Thyroid gland (tissue), 4 donors: ENCODE measurements around the gene MAPKAPK2. TPM values are rescaled to one million over a fixed set of nuclear protein-coding genes. Genes with fewer than 3 reads are reported as not detected.
A peak's percentile ranks its signal among the peaks of the same experiment; 100 is the strongest.

Source experiments
- DNase-seq, 2 donors: peaks; one replicate each; pipeline ENCODE4 v3.0.0-alpha.2; 2019
- H3K27ac ChIP-seq, 3 donors: fragments of 200-600 bp; sonication (generic); 1 replicate in 2 of 3; 2 replicates in 1 of 3; pipeline ENCODE4 v1.5.1; 2016 to 2019; ENCODE audit warnings: mild to moderate bottlenecking in 1 of 3, moderate library complexity in 1 of 3
- H3K27me3 ChIP-seq: fragments of 200-600 bp; sonication (generic); one replicate; pipeline ENCODE4 v1.5.1; 2019
- H3K36me3 ChIP-seq, 2 donors: fragments of 200-600 bp; sonication (generic); one replicate each; pipeline ENCODE4 v1.5.1; 2016 to 2019
- H3K4me1 ChIP-seq, 2 donors: fragments of 200-600 bp; sonication (generic); one replicate each; pipeline ENCODE4 v1.5.1; 2017 to 2019
- H3K4me3 ChIP-seq, 3 donors: fragments of 200-600 bp; sonication (generic); replicated peaks in 1 of 3; 1 replicate in 2 of 3; 2 replicates in 1 of 3; pipeline ENCODE4 v1.5.1; 2016; ENCODE audit warnings: mild to moderate bottlenecking in 1 of 3
- H3K9me3 ChIP-seq: fragments of 200-600 bp; sonication (generic); one replicate; pipeline ENCODE4 v1.5.1; 2017
- CTCF ChIP-seq, 6 experiments: fragments of 200-600 bp in 3 of 6; fragments of 450-650 bp in 3 of 6; sonication (generic) in 3 of 6; IDR thresholded peaks; one replicate each; pipeline ENCODE4 v1.5.1; 2016 to 2019; ENCODE audit warnings: antibody characterized with exemption in 6 of 6, mild to moderate bottlenecking in 2 of 6, inconsistent platforms in 1 of 6, moderate library complexity in 1 of 6
- POLR2A ChIP-seq, 2 donors: fragments of 450-650 bp; IDR thresholded peaks; one replicate each; pipeline ENCODE4 v1.6.1; 2017; ENCODE audit warnings: antibody characterized with exemption in 2 of 2, mild to moderate bottlenecking in 2 of 2, moderate library complexity in 1 of 2
- WGBS, 2 donors: methylation state at CpG; one replicate each; pipeline ENCODE4 v1.1.5; 2017; 5-methylcytosine and 5-hydroxymethylcytosine counted together
- intact Hi-C: fragments of 100-400 bp; cut with DNase I; formaldehyde crosslinking; loops from one replicate; pipeline ENCODE4 v1.15.1; 2023
- total RNA-seq, 4 donors: library from RNA; depleted of rRNA; stranded (reverse); fragments of >200 nt; gene quantifications; one replicate each; pipeline ENCODE4 v1.2.3, GENCODE V29; 2016

MAPKAPK2 gene
- total RNA-seq, 4 donors from 2014 or later, result 48.5 to 64.0 (median 59.9) TPM

DNA sequence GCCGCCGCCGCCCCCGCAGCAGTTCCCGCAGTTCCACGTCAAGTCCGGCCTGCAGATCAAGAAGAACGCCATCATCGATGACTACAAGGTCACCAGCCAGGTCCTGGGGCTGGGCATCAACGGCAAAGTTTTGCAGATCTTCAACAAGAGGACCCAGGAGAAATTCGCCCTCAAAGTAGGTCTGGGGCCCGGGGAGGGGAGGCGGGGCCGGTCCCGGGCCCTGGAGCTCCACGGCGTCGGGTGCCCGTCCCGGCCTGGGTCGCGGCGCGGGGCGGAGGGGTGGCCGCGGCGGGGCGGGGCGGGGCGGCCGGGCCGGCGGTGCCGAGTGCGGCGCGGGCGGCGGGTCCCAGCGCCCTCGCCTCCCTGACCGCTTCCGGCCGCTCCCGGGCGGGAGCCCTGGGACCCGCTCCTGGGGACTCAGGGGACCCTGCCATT lies 646 bp downstream of the MAPKAPK2 start:
- no peaks in the 10 kb centered on the region for H3K36me3 ChIP-seq
- H3K4me3 ChIP-seq, result peak overlapping the region; percentile 31 to 70 (median 58)
- intact Hi-C loops, result no loop called here
- no peaks in the 10 kb centered on the region for H3K9me3 ChIP-seq
- no peak for TF ChIP-seq POLR2A (IDR thresholded peaks at IDR 0.05)
- H3K27ac ChIP-seq, result peak overlapping the region; percentile 89 to 97 (median 89)
- H3K4me1 ChIP-seq, result peaks cover 31 to 43% of the 10 kb centered on the region in 2 donors
- WGBS, 2 donors, result 0% methylated on average over 6 to 10 of the region's 48 CpGs
- H3K27me3 ChIP-seq, result no peaks in the 10 kb centered on the region
- peak; percentile 35 to 41 for DNase-seq

GRCh38 chr1:206685769-206686477 lies 1.2 kb downstream of the MAPKAPK2 start:
- Histone ChIP-seq H3K36me3 (no peaks in the 10 kb centered on the region), H3K4me1 (peaks cover 37 to 49% of the 10 kb centered on the region in 2 donors), H3K27ac (peak overlapping the region; percentile 89 to 97 (median 89)), H3K9me3 (no peaks in the 10 kb centered on the region), H3K4me3 (peak overlapping the region; percentile 31 to 70 (median 58)), H3K27me3 (no peaks in the 10 kb centered on the region)
- intact Hi-C loops, result no loop called here
- DNase-seq, result peak; percentile 69 to 72
- TF ChIP-seq CTCF (IDR thresholded peaks at IDR 0.05) (no peak), POLR2A (IDR thresholded peaks at IDR 0.05) (peak in 1 of 2 donors; percentile 83)
- 0 to 1% methylated on average over 13 to 16 of the region's 48 CpGs for WGBS, 2 donors

DNA sequence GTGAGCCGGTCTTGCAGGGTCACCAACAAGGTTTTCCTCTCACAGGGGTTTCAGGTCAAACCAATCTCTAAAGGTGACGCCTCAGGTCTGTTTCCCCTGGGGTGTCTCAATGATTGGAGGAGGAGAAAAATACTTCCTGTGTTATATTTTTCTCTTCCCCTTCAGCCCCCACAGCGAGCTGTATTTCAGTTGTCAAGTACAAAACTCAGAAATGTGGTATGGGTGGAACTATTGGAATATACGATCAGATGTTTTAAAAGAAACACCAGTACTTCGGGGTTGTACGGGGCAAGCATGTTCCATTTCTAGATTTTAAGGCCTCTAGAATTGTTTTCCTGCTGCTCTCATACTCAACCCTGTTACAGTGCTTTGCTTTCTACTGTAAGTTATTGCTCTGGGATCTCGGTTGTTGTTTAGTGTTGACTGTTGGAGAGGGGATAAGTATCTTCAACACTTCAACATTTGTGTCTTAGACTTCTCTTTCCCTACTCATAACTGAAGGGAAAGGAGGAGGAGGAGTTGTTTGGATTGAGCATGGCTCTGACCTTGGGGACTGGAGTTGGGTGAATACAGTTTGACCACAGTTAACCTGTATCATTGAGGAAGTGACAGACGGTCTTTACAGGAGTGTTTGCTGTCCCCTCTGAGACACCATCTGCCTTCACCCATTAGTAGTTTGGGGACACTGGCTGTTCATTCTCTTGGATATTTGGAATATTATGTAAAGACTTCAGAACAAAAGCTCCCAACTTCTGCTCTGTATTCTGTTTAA lies 2.0 kb downstream of the MAPKAPK2 start:
- Histone ChIP-seq H3K27ac (peak overlapping the region; percentile 89 to 97 (median 89)), H3K9me3 (no peaks in the 10 kb centered on the region), H3K4me1 (peaks cover 44 to 56% of the 10 kb centered on the region in 2 donors), H3K4me3 (peak overlapping the region; percentile 31 to 70 (median 58)), H3K27me3 (no peaks in the 10 kb centered on the region), H3K36me3 (no peaks in the 10 kb centered on the region)
- no peak for DNase-seq
- intact Hi-C loops, result no loop called here
- 9 to 13% methylated on average over 8 of the region's 8 CpGs for WGBS, 2 donors
- TF ChIP-seq POLR2A (IDR thresholded peaks at IDR 0.05) (no peak), CTCF (IDR thresholded peaks at IDR 0.05) (no peak)

GRCh38 chr1:206687251-206687914 lies 2.7 kb downstream of the MAPKAPK2 start:
- no peaks in the 10 kb centered on the region for H3K36me3 ChIP-seq
- no peak overlapping the region for H3K4me3 ChIP-seq
- 46 to 47% methylated on average over 7 of the region's 7 CpGs for WGBS, 2 donors
- no peaks in the 10 kb centered on the region for H3K9me3 ChIP-seq
- DNase-seq, result no peak
- intact Hi-C loops, result no loop called here
- H3K4me1 ChIP-seq, result peaks cover 49 to 63% of the 10 kb centered on the region in 2 donors
- no peaks in the 10 kb centered on the region for H3K27me3 ChIP-seq
- TF ChIP-seq POLR2A (IDR thresholded peaks at IDR 0.05) (no peak), CTCF (IDR thresholded peaks at IDR 0.05) (no peak)
- H3K27ac ChIP-seq, result peak overlapping the region in 2 of 3 donors; percentile 89 to 97

DNA sequence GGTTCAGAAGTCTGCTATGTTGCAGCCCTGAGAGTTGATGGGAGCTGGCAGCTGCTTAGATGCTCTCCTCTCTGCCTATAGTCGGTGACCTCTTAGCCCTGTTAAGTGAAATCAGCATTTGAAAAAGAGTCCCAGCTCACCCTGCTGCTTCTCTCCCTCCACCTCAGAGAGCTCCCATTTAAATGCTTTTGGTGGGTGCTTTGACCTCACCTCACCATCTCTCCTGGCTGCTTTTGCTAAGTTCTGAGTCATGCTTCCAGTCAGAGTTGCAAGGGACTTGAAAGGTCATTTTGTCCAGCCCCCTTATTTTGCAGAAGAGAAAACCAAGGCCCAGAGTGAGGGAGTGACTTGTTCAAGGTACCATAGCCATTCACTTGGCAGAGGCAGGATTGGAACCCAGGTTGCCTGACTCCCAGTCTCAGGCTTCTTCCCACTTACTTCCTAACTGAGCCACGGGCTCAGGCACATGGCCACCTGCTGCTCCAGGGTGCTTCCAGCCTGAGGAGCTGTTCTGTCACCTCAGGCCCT lies 3.3 kb downstream of the MAPKAPK2 start:
- Histone ChIP-seq H3K36me3 (no peaks in the 10 kb centered on the region), H3K4me1 (peaks cover 55 to 69% of the 10 kb centered on the region in 2 donors), H3K9me3 (no peaks in the 10 kb centered on the region), H3K4me3 (no peak overlapping the region), H3K27me3 (no peaks in the 10 kb centered on the region), H3K27ac (peak overlapping the region in 1 of 3 donors; percentile 89)
- intact Hi-C loops, result no loop called here
- DNase-seq, result no peak
- 57 to 66% methylated on average over 2 of the region's 2 CpGs for WGBS, 2 donors
- TF ChIP-seq CTCF (IDR thresholded peaks at IDR 0.05), result no peak
